ENCODE measurements around the gene WIPF2. TPM values are rescaled to one million over a fixed set of nuclear protein-coding genes. Genes with fewer than 3 reads are reported as not detected.

WIPF2 gene, protein sequence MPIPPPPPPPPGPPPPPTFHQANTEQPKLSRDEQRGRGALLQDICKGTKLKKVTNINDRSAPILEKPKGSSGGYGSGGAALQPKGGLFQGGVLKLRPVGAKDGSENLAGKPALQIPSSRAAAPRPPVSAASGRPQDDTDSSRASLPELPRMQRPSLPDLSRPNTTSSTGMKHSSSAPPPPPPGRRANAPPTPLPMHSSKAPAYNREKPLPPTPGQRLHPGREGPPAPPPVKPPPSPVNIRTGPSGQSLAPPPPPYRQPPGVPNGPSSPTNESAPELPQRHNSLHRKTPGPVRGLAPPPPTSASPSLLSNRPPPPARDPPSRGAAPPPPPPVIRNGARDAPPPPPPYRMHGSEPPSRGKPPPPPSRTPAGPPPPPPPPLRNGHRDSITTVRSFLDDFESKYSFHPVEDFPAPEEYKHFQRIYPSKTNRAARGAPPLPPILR
- total RNA-seq: 10 to 100 TPM; 43.2 to 47.4 (median 43.9) TPM
- total RNA-seq (2013): 10.9 TPM

DNA sequence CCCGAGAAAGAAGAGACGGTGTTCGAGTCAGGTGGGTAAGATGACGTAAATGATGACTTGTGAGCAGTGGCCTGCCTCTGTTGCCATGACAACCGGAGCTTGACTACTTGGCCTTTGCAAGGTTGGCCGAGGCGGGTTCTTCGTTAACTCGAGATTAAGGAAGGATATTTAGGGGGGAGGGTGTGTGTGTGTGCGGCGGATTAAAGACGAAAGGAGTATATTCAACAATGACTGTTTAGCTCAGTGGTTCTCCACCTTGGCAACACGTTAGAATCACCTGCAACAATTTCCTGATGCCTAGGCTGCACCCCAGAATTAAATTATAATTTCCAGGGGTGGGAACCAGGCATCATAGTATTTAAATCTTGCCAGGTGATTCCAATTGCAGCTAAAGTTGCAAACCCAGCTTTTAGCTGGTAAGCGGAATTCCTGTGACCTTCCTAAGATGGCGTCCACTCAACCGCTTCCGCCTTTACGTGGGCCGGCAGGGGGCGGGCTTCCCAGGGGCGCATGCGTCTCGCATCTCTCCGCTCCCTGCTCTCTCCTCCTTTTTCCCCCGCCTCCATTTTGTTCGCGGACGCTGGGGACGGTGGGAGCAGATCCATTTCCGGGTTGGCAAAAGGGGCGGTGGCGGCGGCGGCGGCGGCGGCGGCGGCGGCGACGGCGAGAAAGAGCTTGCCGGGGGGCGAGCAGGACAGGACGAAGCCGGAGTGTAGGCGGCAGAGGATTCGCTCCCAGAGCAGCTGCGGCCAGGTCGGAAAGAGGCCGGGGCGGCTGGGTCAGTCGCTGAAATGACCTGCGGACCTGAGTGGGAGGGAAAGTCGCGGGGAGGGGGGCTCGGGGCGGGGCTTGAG, at the start of gene WIPF2:
WIPF2 (plus strand) TSS at position 565 of the 854 bp plus-strand sequence. CDS start 37,156 bp downstream, outside the sequence.
- peak; percentile 97 to 98 for DNase-seq
- 3% methylated on average over 55 of the region's 59 CpGs for WGBS (ENCODE audit: insufficient coverage)
- H3K4me3 ChIP-seq (ENCODE audit: low read length): peak within 1 kb of the TSS; percentile 80
- peak within 1 kb of the TSS; percentile 99 for H3K27ac Mint-ChIP-seq
- H3K27ac ChIP-seq (ENCODE audit: low read length): peak within 1 kb of the TSS; percentile 99
- H3K27me3 ChIP-seq (ENCODE audit: control insufficient read depth, insufficient read depth, low read length): no peaks in the 10 kb centered on the region
- no peaks in the 10 kb centered on the region for H3K27me3 Mint-ChIP-seq (ENCODE audit: low read depth in 2 of 2)
- TF ChIP-seq, protein P1, sequence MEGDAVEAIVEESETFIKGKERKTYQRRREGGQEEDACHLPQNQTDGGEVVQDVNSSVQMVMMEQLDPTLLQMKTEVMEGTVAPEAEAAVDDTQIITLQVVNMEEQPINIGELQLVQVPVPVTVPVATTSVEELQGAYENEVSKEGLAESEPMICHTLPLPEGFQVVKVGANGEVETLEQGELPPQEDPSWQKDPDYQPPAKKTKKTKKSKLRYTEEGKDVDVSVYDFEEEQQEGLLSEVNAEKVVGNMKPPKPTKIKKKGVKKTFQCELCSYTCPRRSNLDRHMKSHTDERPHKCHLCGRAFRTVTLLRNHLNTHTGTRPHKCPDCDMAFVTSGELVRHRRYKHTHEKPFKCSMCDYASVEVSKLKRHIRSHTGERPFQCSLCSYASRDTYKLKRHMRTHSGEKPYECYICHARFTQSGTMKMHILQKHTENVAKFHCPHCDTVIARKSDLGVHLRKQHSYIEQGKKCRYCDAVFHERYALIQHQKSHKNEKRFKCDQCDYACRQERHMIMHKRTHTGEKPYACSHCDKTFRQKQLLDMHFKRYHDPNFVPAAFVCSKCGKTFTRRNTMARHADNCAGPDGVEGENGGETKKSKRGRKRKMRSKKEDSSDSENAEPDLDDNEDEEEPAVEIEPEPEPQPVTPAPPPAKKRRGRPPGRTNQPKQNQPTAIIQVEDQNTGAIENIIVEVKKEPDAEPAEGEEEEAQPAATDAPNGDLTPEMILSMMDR (IDR thresholded peaks at IDR 0.05): peak; percentile 56
- H3K4me3 Mint-ChIP-seq: peak within 1 kb of the TSS; percentile 88
- no peaks in the 10 kb centered on the region for H3K9me3 ChIP-seq (ENCODE audit: control insufficient read depth, insufficient read depth, low read length)
- intact Hi-C loops (cut with micrococcal nuclease): loop anchor here (1.0 to 5.0 kb wide), 3 partner anchors 68 to 123 kb away; partner anchors contain the start of genes CASC3 and CDC6
- H3K4me1 Mint-ChIP-seq: peaks cover 26 to 36% of the 10 kb centered on the region in 2 donors
- H3K9me3 Mint-ChIP-seq: no peaks in the 10 kb centered on the region
- peak; percentile 92 to 98 (median 94) for ATAC-seq
- no peaks in the 10 kb centered on the region for H3K36me3 ChIP-seq (ENCODE audit: control insufficient read depth, insufficient read depth, low read length)
- no peaks in the 10 kb centered on the region for H3K36me3 Mint-ChIP-seq
- H3K4me1 ChIP-seq (ENCODE audit: control insufficient read depth, insufficient read depth, low read length): peaks cover 28% of the 10 kb centered on the region

- no peaks in the 10 kb centered on the region for H3K4me1 ChIP-seq (ENCODE audit: control insufficient read depth, insufficient read depth, low read length)
Measured at GRCh38 chr17:40170325-40170724, 48.8 kb upstream of the WIPF2 start.

GRCh38 chr17:40171750-40172149, 47.4 kb upstream of the WIPF2 start:
- intact Hi-C loops (cut with micrococcal nuclease): no loop called here
- Histone ChIP-seq H3K9me3 (ENCODE audit: control insufficient read depth, insufficient read depth, low read length) (no peaks in the 10 kb centered on the region), H3K27me3 (ENCODE audit: control insufficient read depth, insufficient read depth, low read length) (no peaks in the 10 kb centered on the region), H3K36me3 (ENCODE audit: control insufficient read depth, insufficient read depth, low read length) (peaks cover 51% of the 10 kb centered on the region), H3K4me1 (ENCODE audit: control insufficient read depth, insufficient read depth, low read length) (peaks cover 2% of the 10 kb centered on the region), H3K27ac (ENCODE audit: low read length) (no peak overlapping the region), H3K4me3 (ENCODE audit: low read length) (no peak overlapping the region)
- no peaks in the 10 kb centered on the region for H3K9me3 Mint-ChIP-seq
- H3K27ac Mint-ChIP-seq: peak overlapping the region in 1 of 2 donors; percentile 51
- no peak for ATAC-seq
- 100% methylated on average over 1 of the region's 1 CpG for WGBS (ENCODE audit: insufficient coverage)
- peaks cover 6 to 11% of the 10 kb centered on the region in 2 donors for H3K4me1 Mint-ChIP-seq
- H3K27me3 Mint-ChIP-seq (ENCODE audit: low read depth in 2 of 2): no peaks in the 10 kb centered on the region
- H3K4me3 Mint-ChIP-seq: no peak overlapping the region
- no peak for DNase-seq
- peaks cover 16% of the 10 kb centered on the region for H3K36me3 Mint-ChIP-seq
- TF ChIP-seq, protein P1 (IDR thresholded peaks at IDR 0.05): no peak

More at GRCh38 chr17:40170325-40170724, 48.8 kb upstream of the WIPF2 start:
- Mint-ChIP-seq H3K9me3 (no peaks in the 10 kb centered on the region), H3K27ac (no peak overlapping the region), H3K27me3 (ENCODE audit: low read depth in 2 of 2) (no peaks in the 10 kb centered on the region), H3K36me3 (peaks cover 16% of the 10 kb centered on the region), H3K4me3 (no peak overlapping the region), H3K4me1 (peaks cover 6 to 9% of the 10 kb centered on the region in 2 donors)
- Histone ChIP-seq H3K27me3 (ENCODE audit: control insufficient read depth, insufficient read depth, low read length) (no peaks in the 10 kb centered on the region), H3K9me3 (ENCODE audit: control insufficient read depth, insufficient read depth, low read length) (no peaks in the 10 kb centered on the region), H3K4me3 (ENCODE audit: low read length) (no peak overlapping the region), H3K36me3 (ENCODE audit: control insufficient read depth, insufficient read depth, low read length) (peaks cover 61% of the 10 kb centered on the region), H3K27ac (ENCODE audit: low read length) (no peak overlapping the region)
- TF ChIP-seq, protein P1 (IDR thresholded peaks at IDR 0.05): no peak
- intact Hi-C loops (cut with micrococcal nuclease): no loop called here
- no peak for ATAC-seq
- DNase-seq: no peak
- WGBS (ENCODE audit: insufficient coverage): 88% methylated on average over 2 of the region's 2 CpGs
